KMS-11 (cell line): ENCODE measurements around the gene STK11IP.

Source experiments
- H2AFZ ChIP-seq: fragments of 200-600 bp; sonication (generic); 2 replicates; pipeline ENCODE4 v1.6.1; 2016; ENCODE audit warnings: antibody characterized with exemption, mixed run types, low read depth
- H3K27ac ChIP-seq: fragments of 200-600 bp; sonication (generic); 2 replicates; pipeline ENCODE4 v1.6.1; 2016; ENCODE audit warnings: mild to moderate bottlenecking, mixed run types
- H3K27me3 ChIP-seq: fragments of 200-600 bp; sonication (generic); 2 replicates; pipeline ENCODE4 v1.6.1; 2017; ENCODE audit warnings: mild to moderate bottlenecking, low read depth, mixed run types, moderate library complexity; ENCODE audit not compliant: insufficient read depth
- H3K36me3 ChIP-seq: fragments of 200-600 bp; sonication (generic); 2 replicates; pipeline ENCODE4 v1.6.1; 2017; ENCODE audit warnings: mild to moderate bottlenecking, mixed run types; ENCODE audit not compliant: insufficient read depth
- H3K4me1 ChIP-seq: fragments of 200-600 bp; sonication (generic); 2 replicates; pipeline ENCODE4 v1.6.1; 2016; ENCODE audit warnings: mild to moderate bottlenecking, low read depth, mixed run types; ENCODE audit not compliant: poor library complexity, severe bottlenecking
- H3K4me2 ChIP-seq: fragments of 200-600 bp; sonication (generic); 2 replicates; pipeline ENCODE4 v1.7.0; 2016; ENCODE audit warnings: mild to moderate bottlenecking, mixed run types
- H3K4me3 ChIP-seq: fragments of 200-600 bp; sonication (generic); IDR thresholded peaks from 2 replicates; pipeline ENCODE4 v1.6.1; 2017; ENCODE audit warnings: low read depth, low read length, mixed read lengths; ENCODE audit not compliant: insufficient read depth
- H3K79me2 ChIP-seq: fragments of 200-600 bp; sonication (generic); 2 replicates; pipeline ENCODE4 v1.6.1; 2016; ENCODE audit warnings: low read depth, mixed run types; ENCODE audit not compliant: insufficient read depth
- H3K9ac ChIP-seq: fragments of 200-600 bp; sonication (generic); 2 replicates; pipeline ENCODE4 v1.6.1; 2016; ENCODE audit warnings: mild to moderate bottlenecking, mixed run types
- H4K20me1 ChIP-seq: fragments of 200-600 bp; sonication (generic); 2 replicates; pipeline ENCODE4 v1.6.1; 2016; ENCODE audit warnings: mild to moderate bottlenecking, mixed run types; ENCODE audit not compliant: insufficient read depth
- CTCF ChIP-seq: fragments of 200-600 bp; sonication (generic); conservative IDR thresholded peaks from 2 replicates; pipeline ENCODE4 v1.6.1; 2017; ENCODE audit warnings: low read depth, mild to moderate bottlenecking, antibody characterized with exemption, low read length, moderate library complexity, mixed read lengths

Gene STK11IP

GRCh38 chr2:219638948-219639755 lies 41.5 kb downstream of the STK11IP start:
- H3K36me3 ChIP-seq: no peaks in the 10 kb centered on the region
- H3K4me1 ChIP-seq: peaks cover 11% of the 10 kb centered on the region
- TF ChIP-seq CTCF: no peak
- no peak overlapping the region for H3K4me2 ChIP-seq
- H3K27ac ChIP-seq: no peak overlapping the region
- H3K79me2 ChIP-seq: no peaks in the 10 kb centered on the region
- peaks cover 6% of the 10 kb centered on the region; the same call in 1 of the 2 replicates for H3K27me3 ChIP-seq
- H4K20me1 ChIP-seq: no peaks in the 10 kb centered on the region
- H3K9ac ChIP-seq: no peak overlapping the region
- no peak overlapping the region for H3K4me3 ChIP-seq
- no peak overlapping the region for H2AFZ ChIP-seq

GRCh38 chr2:219641390-219642068 lies 43.9 kb downstream of the STK11IP start:
- H3K4me1 ChIP-seq: peaks cover 11% of the 10 kb centered on the region
- no peak for TF ChIP-seq CTCF
- no peak overlapping the region for H3K4me3 ChIP-seq
- no peak overlapping the region for H3K9ac ChIP-seq
- no peaks in the 10 kb centered on the region for H3K79me2 ChIP-seq
- H2AFZ ChIP-seq: no peak overlapping the region
- no peak overlapping the region for H3K27ac ChIP-seq
- no peaks in the 10 kb centered on the region; the same call in 1 of the 2 replicates for H3K27me3 ChIP-seq
- no peaks in the 10 kb centered on the region for H4K20me1 ChIP-seq
- no peak overlapping the region for H3K4me2 ChIP-seq
- no peaks in the 10 kb centered on the region for H3K36me3 ChIP-seq

- peaks cover 11% of the 10 kb centered on the region for H3K4me1 ChIP-seq
- H3K4me3 ChIP-seq: no peak overlapping the region
- H3K36me3 ChIP-seq: no peaks in the 10 kb centered on the region
- H3K4me2 ChIP-seq: peak overlapping the region; percentile 19; the same call in 1 of the 2 replicates
- no peak overlapping the region for H2AFZ ChIP-seq
- H3K9ac ChIP-seq: no peak overlapping the region
- no peaks in the 10 kb centered on the region for H4K20me1 ChIP-seq
- no peaks in the 10 kb centered on the region for H3K27me3 ChIP-seq
- TF ChIP-seq CTCF: no peak
- no peak overlapping the region for H3K27ac ChIP-seq
- no peaks in the 10 kb centered on the region for H3K79me2 ChIP-seq
Observed at GRCh38 chr2:219642069-219642454, 44.4 kb downstream of the STK11IP start.

GRCh38 chr2:219642465-219643083 lies 44.9 kb downstream of the STK11IP start:
- H3K27ac ChIP-seq: no peak overlapping the region
- no peaks in the 10 kb centered on the region for H3K36me3 ChIP-seq
- TF ChIP-seq CTCF: peak; percentile 77
- H3K27me3 ChIP-seq: no peaks in the 10 kb centered on the region
- no peak overlapping the region for H3K9ac ChIP-seq
- H3K79me2 ChIP-seq: no peaks in the 10 kb centered on the region
- peaks cover 11% of the 10 kb centered on the region for H3K4me1 ChIP-seq
- H2AFZ ChIP-seq: peak overlapping the region; percentile 57
- H4K20me1 ChIP-seq: no peaks in the 10 kb centered on the region
- H3K4me3 ChIP-seq: no peak overlapping the region
- peak overlapping the region; percentile 52; the same call in 1 of the 2 replicates for H3K4me2 ChIP-seq
